Urothelium cell line (cell line): ENCODE results near the gene DTX4.

Experiments
- DNase-seq: peaks from one replicate; pipeline ENCODE4 v3.0.0; 2011; ENCODE audit warnings: low spot score, mixed read lengths
- FAIRE-seq: peaks from 2 replicates; lab custom pipeline; 2011; peaks lifted over from hg19 to GRCh38; lab: Jason Lieb, UNC

The DTX4 gene

DNA sequence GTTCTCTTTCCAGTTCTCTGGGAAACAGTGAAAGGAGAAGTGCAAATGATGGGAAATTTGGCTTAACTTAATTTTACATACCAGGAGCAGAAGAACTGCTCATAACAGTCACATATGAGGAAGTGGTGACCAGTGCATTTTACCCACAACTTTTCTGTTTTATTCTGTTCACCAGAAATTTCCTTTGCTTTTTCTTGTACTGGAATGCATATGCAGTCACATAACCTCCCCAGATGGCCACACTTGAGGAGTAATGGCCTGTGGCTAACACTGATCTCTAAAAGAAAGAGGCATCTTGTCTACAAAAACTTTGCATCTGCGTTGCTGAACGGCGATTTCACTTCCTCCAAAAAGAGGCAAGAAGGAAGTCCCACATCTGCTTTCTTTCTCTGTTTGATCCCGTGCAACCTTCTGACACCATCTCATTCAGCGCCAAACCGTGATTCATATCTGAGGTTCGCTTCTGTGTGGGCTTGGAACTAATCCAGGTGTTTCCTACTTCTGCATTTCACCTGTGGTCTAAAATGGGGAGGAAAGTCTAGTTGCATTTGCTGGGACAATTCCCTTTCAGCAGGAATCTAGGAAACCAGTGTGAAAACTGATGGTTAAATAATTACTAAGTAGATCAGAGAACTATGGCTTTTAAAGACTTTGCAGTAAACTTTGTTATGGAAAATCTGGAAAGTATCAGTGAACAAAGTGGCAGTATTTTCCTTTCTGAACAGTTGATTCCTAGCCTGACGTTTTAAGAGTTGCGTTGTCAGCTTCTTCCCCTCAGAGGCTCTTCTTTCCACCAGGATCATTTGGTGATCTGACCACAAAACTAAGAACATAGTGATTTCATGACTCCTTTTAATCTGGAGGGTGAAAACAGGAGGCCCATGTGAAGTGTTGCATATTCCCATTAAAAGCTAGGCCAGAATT is 45.0 kb downstream of the DTX4 start:
- FAIRE-seq (no peak), DNase-seq (peak; percentile 62)

GRCh38 chr11:59218319-59218718 is 46.4 kb downstream of the DTX4 start:
- FAIRE-seq (no peak), DNase-seq (no peak)

GRCh38 chr11:59218893-59219292 is 47.0 kb downstream of the DTX4 start:
- DNase-seq, result no peak
- FAIRE-seq, result no peak

DNA sequence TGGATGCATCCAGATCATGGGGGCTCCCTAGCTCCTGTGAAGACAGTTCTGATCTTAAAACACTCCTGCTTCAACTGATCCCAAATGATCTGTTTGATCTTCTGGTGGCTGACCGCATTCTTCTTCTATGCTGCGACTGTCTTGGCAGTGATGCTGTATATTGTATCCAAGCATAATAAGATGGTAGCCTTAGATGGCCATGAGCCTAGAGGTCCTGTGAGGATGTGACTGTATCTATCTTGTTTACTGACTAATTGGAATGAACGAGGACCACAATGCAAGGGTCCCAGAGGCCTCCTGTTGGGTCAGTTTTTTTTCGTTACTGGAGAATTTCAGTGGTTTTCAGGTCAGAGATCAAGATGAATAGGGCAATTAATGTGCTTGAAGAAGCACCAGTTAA is 47.9 kb downstream of the DTX4 start:
- DNase-seq (no peak), FAIRE-seq (no peak)

DNA sequence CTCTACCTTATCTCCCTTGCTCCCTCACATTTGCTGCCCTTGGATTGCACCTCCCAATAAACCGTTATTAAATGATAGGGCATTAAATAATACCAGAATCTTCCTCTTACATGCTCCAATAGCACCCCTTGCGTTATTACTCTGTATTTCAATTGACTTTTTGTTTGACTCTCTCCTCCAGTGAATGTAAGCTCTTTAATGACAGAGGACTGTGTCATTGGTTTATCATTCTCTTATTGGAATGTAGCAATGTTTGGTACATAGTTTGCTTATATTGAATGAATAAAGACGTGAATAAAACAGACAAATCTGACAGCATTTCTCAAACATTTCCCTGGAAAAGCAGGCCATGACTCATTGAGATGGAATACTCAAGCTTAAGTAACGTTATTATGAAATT is 49.5 kb downstream of the DTX4 start:
- DNase-seq (no peak), FAIRE-seq (no peak)

GRCh38 chr11:59222464-59223060 is 50.6 kb downstream of the DTX4 start:
- no peak for DNase-seq
- no peak for FAIRE-seq

DNA sequence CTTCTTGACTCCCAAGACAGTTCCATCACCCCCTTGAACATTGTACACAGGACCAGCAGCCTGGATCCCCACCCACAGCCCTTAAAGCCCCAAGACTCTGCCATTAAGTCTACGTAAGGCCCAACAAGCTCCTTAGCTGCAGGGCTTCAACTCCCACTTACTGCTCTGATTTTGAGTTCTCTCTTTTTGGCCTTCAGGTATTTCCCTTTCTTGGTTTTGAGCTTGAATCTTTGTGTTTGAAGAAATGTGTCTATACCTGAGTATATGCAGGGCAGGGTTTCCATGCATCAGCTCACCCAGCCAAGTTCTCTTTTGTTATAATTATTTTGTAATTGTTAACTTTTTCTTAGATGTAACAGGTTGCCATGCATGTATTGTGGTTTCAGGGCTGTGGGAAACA is 51.2 kb downstream of the DTX4 start:
- FAIRE-seq, result no peak
- DNase-seq, result no peak

DNA sequence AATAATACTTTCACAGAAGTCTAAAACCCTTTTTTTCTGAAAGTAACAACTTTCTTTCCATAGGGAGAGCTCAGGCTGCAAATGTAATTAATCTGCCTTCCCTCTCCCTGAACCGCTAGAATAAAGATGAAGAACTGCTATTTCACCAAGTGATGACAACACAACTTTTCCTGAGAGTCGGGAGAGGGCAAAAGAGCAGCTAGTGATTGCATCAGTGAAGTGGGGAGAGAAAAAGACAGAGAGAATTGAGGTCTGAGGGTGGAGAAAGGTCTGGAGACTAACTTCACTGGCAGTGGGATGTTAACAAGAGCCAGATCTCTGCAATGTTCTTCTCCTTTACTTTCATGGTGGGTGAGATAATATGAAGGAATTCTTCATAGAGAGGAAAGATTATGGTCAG is 51.7 kb downstream of the DTX4 start:
- DNase-seq (no peak), FAIRE-seq (no peak)

DNA sequence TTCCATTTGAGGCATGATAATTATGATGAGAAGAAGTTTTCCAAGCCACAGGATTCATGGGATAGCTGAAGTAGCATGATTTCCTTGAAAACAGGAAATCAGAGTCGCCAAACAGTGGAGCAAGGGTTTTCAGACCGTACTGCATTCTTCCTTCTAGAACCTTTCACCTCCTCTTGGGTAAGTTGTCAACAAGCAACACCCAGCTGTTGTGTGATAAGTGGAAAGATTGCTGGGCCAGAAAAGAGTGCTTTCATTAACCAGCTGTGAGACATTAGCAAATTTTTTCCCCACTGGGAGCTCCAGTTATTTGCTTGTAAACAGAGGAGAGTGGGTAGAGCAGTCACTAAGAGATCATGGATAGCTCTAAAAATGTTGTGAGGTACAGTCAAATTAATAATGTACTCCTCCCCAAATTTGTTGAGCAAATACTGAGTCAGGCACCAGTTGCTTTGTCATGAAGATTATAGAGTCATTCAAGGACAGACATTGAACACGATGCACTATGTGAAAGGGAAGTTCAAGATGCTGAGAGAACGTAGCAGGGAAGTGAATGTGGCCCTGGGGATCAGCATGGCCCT is 52.5 kb downstream of the DTX4 start:
- FAIRE-seq, result no peak

DNA sequence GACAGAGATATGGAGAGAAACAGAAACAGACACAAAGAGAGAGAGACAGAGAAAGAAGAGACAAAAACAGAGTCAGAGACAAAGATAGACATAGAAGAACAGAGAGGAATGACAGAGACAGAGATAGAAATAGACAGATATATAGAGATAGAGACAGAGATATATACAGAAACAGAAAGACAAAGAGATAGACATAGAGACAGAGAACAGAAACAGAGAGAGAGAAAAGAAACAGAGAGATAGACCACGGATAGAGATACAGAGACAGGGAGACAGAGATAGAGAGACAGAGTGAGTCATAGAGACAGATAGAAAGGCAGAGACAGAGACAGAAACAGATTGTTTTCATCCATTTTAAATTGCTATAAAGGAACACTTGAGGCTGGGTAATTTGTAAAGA is 53.1 kb downstream of the DTX4 start:
- DNase-seq (no peak), FAIRE-seq (no peak)

More for the DNA sequence above, 52.5 kb downstream of the DTX4 start:
- no peak for DNase-seq

GRCh38 chr11:59226396-59226795 is 54.5 kb downstream of the DTX4 start:
- DNase-seq (no peak), FAIRE-seq (no peak)

GRCh38 chr11:59240322-59240721 is 68.4 kb downstream of the DTX4 start:
- DNase-seq, result no peak
- FAIRE-seq, result no peak

- DNase-seq (no peak), FAIRE-seq (no peak)
Observed at GRCh38 chr11:59243633-59244032, 71.7 kb downstream of the DTX4 start.

GRCh38 chr11:59247531-59248227 is 75.7 kb downstream of the DTX4 start:
- no peak for FAIRE-seq
- DNase-seq, result no peak

DNA sequence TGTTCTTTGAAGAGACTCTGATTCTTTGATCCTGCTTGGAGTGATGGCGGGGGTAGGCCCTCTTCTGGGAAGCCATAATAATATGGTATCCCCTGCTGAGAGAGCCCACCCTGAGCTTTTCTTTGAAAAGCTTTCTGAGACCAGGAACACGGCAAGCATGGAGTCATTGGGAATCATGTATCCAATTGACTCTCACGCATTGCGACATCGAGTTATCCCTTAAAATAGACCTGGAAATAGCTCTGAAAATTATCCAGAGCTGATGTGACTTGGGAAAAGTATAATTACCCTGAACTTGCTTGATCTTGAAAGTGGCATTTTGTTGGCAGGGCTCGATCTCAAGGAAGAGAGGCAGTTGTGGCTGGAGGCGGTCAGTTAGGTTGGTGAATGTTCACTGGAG is 77.6 kb downstream of the DTX4 start:
- FAIRE-seq (no peak), DNase-seq (no peak)

GRCh38 chr11:59253001-59253400 is 81.1 kb downstream of the DTX4 start:
- DNase-seq (no peak), FAIRE-seq (no peak)

DNA sequence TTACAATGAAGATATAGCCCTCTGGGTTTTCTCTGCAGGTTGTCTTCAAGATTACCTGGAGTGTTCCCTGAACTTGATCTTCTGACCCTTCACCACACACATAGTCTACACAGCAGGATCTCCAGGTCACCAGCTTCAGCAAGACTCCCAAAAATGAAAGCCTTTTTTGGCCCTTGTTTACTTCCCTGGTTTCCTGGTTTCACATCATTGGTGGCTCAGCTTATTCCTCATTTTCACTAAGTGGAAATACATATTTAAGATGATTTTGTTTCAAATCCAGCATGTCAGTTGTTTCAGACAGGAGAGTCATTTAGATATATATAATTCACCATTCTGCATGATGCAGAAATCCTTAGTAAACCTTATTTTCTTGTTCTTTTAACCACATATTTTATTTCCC is 82.4 kb downstream of the DTX4 start:
- DNase-seq (no peak), FAIRE-seq (no peak)

DNA sequence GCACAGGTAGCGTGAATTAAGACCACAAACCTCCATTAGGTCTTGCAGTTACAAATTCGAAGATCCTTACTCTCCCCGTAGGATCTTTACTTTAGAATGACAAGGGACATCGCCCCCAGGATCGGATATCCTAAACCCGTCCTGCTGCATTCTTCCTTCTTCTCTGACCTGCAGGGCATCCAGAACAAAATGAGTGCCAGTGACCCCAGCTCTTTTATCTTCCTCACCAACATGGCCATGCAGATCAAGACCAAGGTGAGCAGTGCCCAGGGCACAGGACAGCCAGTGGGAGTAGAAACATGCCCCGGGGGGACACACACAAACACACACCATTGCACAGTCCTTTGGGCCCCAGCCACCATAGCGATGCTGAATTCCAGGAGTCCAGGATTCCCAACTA is 83.3 kb downstream of the DTX4 start:
- FAIRE-seq (no peak), DNase-seq (no peak)
